ENCODE data around the gene STH.

DNA sequence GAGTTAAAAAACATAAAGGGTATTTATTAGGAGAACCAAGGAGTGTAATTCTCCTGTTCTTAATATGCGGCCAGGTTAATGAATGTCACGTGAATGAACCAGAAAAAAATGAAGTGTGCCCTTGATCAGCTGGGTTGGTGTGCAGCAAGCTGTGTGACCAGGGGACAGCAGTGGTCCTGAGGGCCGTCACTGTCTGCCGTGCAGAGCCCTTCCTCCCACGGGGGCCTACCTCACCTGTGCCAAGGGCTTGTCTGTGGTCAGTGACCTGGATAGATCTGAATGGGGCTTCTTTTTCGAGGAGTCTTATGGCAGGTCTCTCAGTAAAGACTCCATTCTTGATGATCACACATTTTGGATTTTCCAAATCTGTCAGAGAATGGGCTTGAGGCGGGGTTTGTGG is 17.7 kb upstream of the STH start:
- TF ChIP-seq EZH2phosphoT487 (IDR thresholded peaks at IDR 0.05; ENCODE audit: unreplicated experiment) (no peak), POLR2AphosphoS5 (IDR thresholded peaks at IDR 0.05; ENCODE audit: low read depth) (no peak)

Data from GM23338 (cell line).